ENCODE data around the gene C2CD5.
"Not testable (repeated sequence)": the region's sequence is repeated elsewhere in the genome, so short reads cannot be mapped to it uniquely, and the experiment has no call there.

The C2CD5 gene

GRCh38 chr12:22474970-22475720, 69.2 kb downstream of the C2CD5 start:
- DNase-seq = no peak

GRCh38 chr12:22473212-22473611, 71.1 kb downstream of the C2CD5 start:
- DNase-seq = no peak

GRCh38 chr12:22467190-22467589, 77.2 kb downstream of the C2CD5 start:
- DNase-seq = no peak

- no peak for DNase-seq
These were observed 81.0 kb downstream of the C2CD5 start for GRCh38 chr12:22463306-22463705.

- DNase-seq = no peak
These were observed 82.6 kb downstream of the C2CD5 start for GRCh38 chr12:22461786-22462185.

- peak; percentile 22 to 69 (median 56) for DNase-seq
These were observed 84.4 kb downstream of the C2CD5 start for GRCh38 chr12:22459838-22460490.

GRCh38 chr12:22458298-22458937, 85.9 kb downstream of the C2CD5 start:
- peak in 2 of 3 experiments; percentile 13 to 78 for DNase-seq

- no peak for DNase-seq
These were observed 87.3 kb downstream of the C2CD5 start for GRCh38 chr12:22457085-22457484.

- no peak for DNase-seq
These were observed 90.8 kb downstream of the C2CD5 start for GRCh38 chr12:22453511-22453910.

- DNase-seq = peak in 2 of 3 experiments; percentile 39 to 46
These were observed 97.1 kb downstream of the C2CD5 start for GRCh38 chr12:22447223-22447622.

- DNase-seq = not testable (repeated sequence)
These were observed 100.1 kb downstream of the C2CD5 start for GRCh38 chr12:22444317-22444665.

GRCh38 chr12:22443379-22444316, 100.7 kb downstream of the C2CD5 start:
- DNase-seq = peak; percentile 61 to 89 (median 75)

- DNase-seq = no peak
These were observed 107.1 kb downstream of the C2CD5 start for GRCh38 chr12:22437031-22437806.

- no peak for DNase-seq
These were observed 108.8 kb downstream of the C2CD5 start for GRCh38 chr12:22435583-22435982.

GRCh38 chr12:22431693-22432251, 112.6 kb downstream of the C2CD5 start:
- DNase-seq = no peak

- DNase-seq = peak in 2 of 3 experiments; percentile 19 to 77
These were observed 127.5 kb downstream of the C2CD5 start for GRCh38 chr12:22416801-22417200.

GRCh38 chr12:22415342-22416309, 128.7 kb downstream of the C2CD5 start:
- DNase-seq = no peak

GRCh38 chr12:22414742-22415141, 129.6 kb downstream of the C2CD5 start:
- no peak for DNase-seq

- no peak for DNase-seq
These were observed 130.8 kb downstream of the C2CD5 start for GRCh38 chr12:22413592-22413991.

GRCh38 chr12:22412581-22412980, 131.8 kb downstream of the C2CD5 start:
- no peak for DNase-seq

All from NCI-H1417 (cell line).